GM23338 (cell line): ENCODE results near the gene CLCN6. TPM values are rescaled to one million over a fixed set of nuclear protein-coding genes. Genes with fewer than 3 reads are reported as not detected.

ENCODE experiments used
- ATAC-seq: fragments of 200-7000 bp; cut with Tn5 transposase; 3 replicates; pipeline ENCODE4 v1.9.1; 2020
- DNase-seq: peaks from one replicate; pipeline ENCODE4 v3.0.0-alpha.2; 2015; ENCODE audit warnings: low spot score
- H2AFZ ChIP-seq: fragments of 200-600 bp; sonication (generic); 2 replicates; pipeline ENCODE4 v1.8.0; 2016; ENCODE audit warnings: antibody characterized with exemption, mild to moderate bottlenecking, moderate library complexity
- H3F3A ChIP-seq: fragments of 200-600 bp; sonication (generic); replicated peaks from 2 replicates; pipeline ENCODE4 v1.8.0; 2017; ENCODE audit warnings: antibody characterized with exemption, mixed run types, low read depth
- H3K27ac ChIP-seq: fragments of 200-600 bp; sonication (generic); 2 replicates; pipeline ENCODE4 v1.6.1; 2016; ENCODE audit warnings: low read depth
- H3K27me3 ChIP-seq: fragments of 200-600 bp; sonication (generic); 2 replicates; pipeline ENCODE4 v1.8.0; 2016; ENCODE audit warnings: mild to moderate bottlenecking, mixed run types, moderate library complexity; ENCODE audit not compliant: insufficient read depth
- H3K36me3 ChIP-seq: fragments of 200-600 bp; sonication (generic); 2 replicates; pipeline ENCODE4 v1.8.0; 2016; ENCODE audit warnings: mild to moderate bottlenecking; ENCODE audit not compliant: insufficient read depth
- H3K4me1 ChIP-seq: fragments of 200-600 bp; sonication (generic); 2 replicates; pipeline ENCODE4 v1.8.0; 2016; ENCODE audit warnings: mild to moderate bottlenecking, moderate library complexity; ENCODE audit not compliant: insufficient read depth
- H3K4me2 ChIP-seq: fragments of 200-600 bp; sonication (generic); 2 replicates; pipeline ENCODE4 v1.7.1; 2017; ENCODE audit warnings: mixed run types
- H3K4me3 ChIP-seq: fragments of 200-600 bp; sonication (generic); 2 replicates; pipeline ENCODE4 v1.6.1; 2016; ENCODE audit warnings: mixed run types
- H3K79me2 ChIP-seq: fragments of 200-600 bp; sonication (generic); replicated peaks from 2 replicates; pipeline ENCODE4 v1.8.0; 2017; ENCODE audit warnings: mild to moderate bottlenecking; ENCODE audit not compliant: insufficient read depth
- H3K9me2 ChIP-seq: fragments of 200-600 bp; sonication (generic); 2 replicates; pipeline ENCODE4 v1.8.0; 2017; ENCODE audit not compliant: insufficient read depth
- H4K20me1 ChIP-seq: fragments of 200-600 bp; sonication (generic); replicated peaks from 2 replicates; pipeline ENCODE4 v1.8.0; 2017; ENCODE audit warnings: mild to moderate bottlenecking; ENCODE audit not compliant: insufficient read depth
- H3K27ac Mint-ChIP-seq: 2 replicates; pipeline ENCODE4 v1.8.0; 2020; ENCODE audit warnings: inconsistent platforms, mild to moderate bottlenecking, moderate library complexity, mixed read lengths
- H3K27me3 Mint-ChIP-seq: 3 replicates; pipeline ENCODE4 v1.8.0; 2022; ENCODE audit warnings: low read depth, mild to moderate bottlenecking, moderate library complexity, mixed read lengths, inconsistent platforms; ENCODE audit not compliant: insufficient read depth, poor library complexity
- H3K36me3 Mint-ChIP-seq: 3 replicates; pipeline ENCODE4 v1.8.0; 2021; ENCODE audit warnings: low read depth, mild to moderate bottlenecking, inconsistent platforms, moderate library complexity, mixed read lengths
- H3K4me1 Mint-ChIP-seq: 3 replicates; pipeline ENCODE4 v1.8.0; 2020; ENCODE audit warnings: mild to moderate bottlenecking, inconsistent platforms, mixed read lengths
- H3K4me3 Mint-ChIP-seq: 3 replicates; pipeline ENCODE4 v1.8.0; 2021; ENCODE audit warnings: moderate library complexity, mild to moderate bottlenecking, inconsistent platforms, mixed read lengths
- H3K9me3 Mint-ChIP-seq: 3 replicates; pipeline ENCODE4 v1.8.0; 2020; ENCODE audit warnings: moderate library complexity, mild to moderate bottlenecking, inconsistent platforms, mixed read lengths
- CREB1 ChIP-seq: fragments of 250-450 bp; sonication (Bioruptor Pico); IDR thresholded peaks from 2 replicates; pipeline ENCODE4 v1.5.0; 2020; ENCODE audit warnings: low read depth, mild to moderate bottlenecking, moderate library complexity
- CTCF ChIP-seq, 2 experiments: fragments of 200-600 bp in 1 of 2; sonication (generic) in 1 of 2; conservative IDR thresholded peaks; 2 replicates each; pipeline versions ENCODE4 v1.5.1 to v1.6.1; 2016 to 2017; ENCODE audit warnings: antibody characterized with exemption in 2 of 2, low read depth in 2 of 2, mild to moderate bottlenecking in 2 of 2, moderate library complexity in 1 of 2
- ETS1 ChIP-seq: IDR thresholded peaks from 2 replicates; pipeline ENCODE4 v1.6.1; 2016; ENCODE audit warnings: antibody characterized with exemption
- EZH2phosphoT487 ChIP-seq: fragments of 200-600 bp; sonication (generic); IDR thresholded peaks from one replicate; pipeline ENCODE4 v1.8.1; 2018; ENCODE audit warnings: antibody characterized with exemption; ENCODE audit not compliant: unreplicated experiment
- JUNB ChIP-seq: IDR thresholded peaks from one replicate; pipeline ENCODE4 v1.6.1; 2016; ENCODE audit warnings: antibody characterized with exemption; ENCODE audit not compliant: unreplicated experiment
- NANOG ChIP-seq: IDR thresholded peaks from 2 replicates; pipeline ENCODE4 v1.6.1; 2016; ENCODE audit warnings: antibody characterized with exemption, borderline replicate concordance
- POLR2AphosphoS5 ChIP-seq: IDR thresholded peaks from 2 replicates; pipeline ENCODE4 v1.6.1; 2016; ENCODE audit warnings: antibody characterized with exemption, low read depth
- polyA plus RNA-seq: library from polyadenylated mRNA; unstranded; fragments of >200 nt; fragmentation: Nextera tagmentation; extraction: Ambion mirVana; gene quantifications from 2 replicates; pipeline ENCODE4 v1.2.1, GENCODE V29; 2016
- total RNA-seq: library from RNA; depleted of rRNA; stranded (reverse); fragments of >200 nt; shearing (Covaris generic); gene quantifications from 2 replicates; pipeline ENCODE4 v1.2.3, GENCODE V29; 2014

Gene CLCN6
- total and polyA plus RNA-seq, 2 experiments from 2014 or later: 16.0 to 22.6 TPM

- Histone ChIP-seq H3K27me3 (no peaks in the 10 kb centered on the region), H3F3A (peaks cover 7% of the 10 kb centered on the region; the same call in 1 of the 2 replicates), H3K4me2 (no peak overlapping the region), H2AFZ (no peak overlapping the region), H3K27ac (no peak overlapping the region), H3K79me2 (no peaks in the 10 kb centered on the region), H3K9me2 (no peaks in the 10 kb centered on the region), H4K20me1 (no peaks in the 10 kb centered on the region), H3K4me3 (no peak overlapping the region), H3K4me1 (peaks cover 7% of the 10 kb centered on the region; the same call in 1 of the 2 replicates), H3K36me3 (no peaks in the 10 kb centered on the region)
- no peak for ATAC-seq
- Mint-ChIP-seq H3K4me3 (no peak overlapping the region), H3K27ac (peak overlapping the region; percentile 29), H3K36me3 (no peaks in the 10 kb centered on the region), H3K4me1 (peaks cover 10% of the 10 kb centered on the region; the same call in 2 of the 3 replicates), H3K9me3 (no peaks in the 10 kb centered on the region), H3K27me3 (peaks cover 4% of the 10 kb centered on the region)
- TF ChIP-seq CTCF (conservative IDR thresholded peaks at IDR 0.05; ENCODE audit: low read depth in 2 of 2) (peak; percentile 7 to 23; a peak in 1 of 4 replicates), CREB1 (CRISPR knock-in tag) (no peak)
- DNase-seq: peak; percentile 26
These were observed 25.4 kb upstream of the CLCN6 start for GRCh38 chr1:11780380-11781147.

GRCh38 chr1:11781297-11781696 lies 24.7 kb upstream of the CLCN6 start:
- H3K27ac ChIP-seq: no peak overlapping the region
- no peaks in the 10 kb centered on the region for H3K27me3 ChIP-seq
- no peaks in the 10 kb centered on the region for H4K20me1 ChIP-seq
- no peak overlapping the region for H3K4me2 ChIP-seq
- peaks cover 4% of the 10 kb centered on the region for H3K27me3 Mint-ChIP-seq
- no peak overlapping the region for H3K4me3 ChIP-seq
- no peak overlapping the region for H2AFZ ChIP-seq
- peaks cover 14% of the 10 kb centered on the region for H3K4me1 ChIP-seq
- no peak overlapping the region for H3K27ac Mint-ChIP-seq
- H3K9me2 ChIP-seq: no peaks in the 10 kb centered on the region
- H3K4me1 Mint-ChIP-seq: peaks cover 17% of the 10 kb centered on the region
- H3K36me3 Mint-ChIP-seq: no peaks in the 10 kb centered on the region
- no peak for ATAC-seq
- H3K36me3 ChIP-seq: no peaks in the 10 kb centered on the region
- no peak for TF ChIP-seq JUNB
- TF ChIP-seq POLR2AphosphoS5: no peak
- TF ChIP-seq CREB1 (CRISPR knock-in tag): no peak
- TF ChIP-seq ETS1: no peak
- no peak for TF ChIP-seq NANOG
- no peak for TF ChIP-seq EZH2phosphoT487
- no peaks in the 10 kb centered on the region for H3K9me3 Mint-ChIP-seq
- H3K79me2 ChIP-seq: no peaks in the 10 kb centered on the region
- no peak for DNase-seq
- no peak overlapping the region for H3K4me3 Mint-ChIP-seq
- peaks cover 13% of the 10 kb centered on the region; the same call in 1 of the 2 replicates for H3F3A ChIP-seq
